Cerebellar nuclear complex (tissue), 1 donor: ENCODE results near the gene PPP1R11.
"Not testable (repeated sequence)": the region's sequence is repeated elsewhere in the genome, so short reads cannot be mapped to it uniquely, and the experiment has no call there.

Source experiments
- DNase-seq, 2 experiments: peaks; one replicate each; lab custom pipeline; 2025; lab: John Stamatoyannopoulos, UW

The PPP1R11 gene

GRCh38 chr6:30097902-30098768 is 31.1 kb downstream of the PPP1R11 start:
- no peak for DNase-seq

DNA sequence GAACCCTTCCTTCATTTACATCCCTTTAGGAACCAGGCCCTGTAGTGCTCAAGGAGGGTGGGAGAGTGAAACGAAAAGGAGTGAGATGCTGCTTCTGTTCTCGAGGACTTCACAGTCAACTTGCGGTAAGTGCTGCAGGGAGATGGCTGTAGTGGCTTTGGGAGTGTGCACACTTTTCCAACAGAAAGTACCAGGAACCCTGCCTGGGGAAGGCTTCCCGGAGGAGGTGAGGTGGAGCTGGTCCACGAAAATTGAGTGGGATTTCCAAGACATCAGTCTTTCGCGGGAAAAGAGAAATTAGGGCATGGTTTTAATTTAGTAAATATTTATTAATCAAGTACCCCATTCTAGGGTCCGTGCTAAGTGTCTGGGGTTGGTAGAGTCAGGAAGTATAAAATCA is 33.2 kb downstream of the PPP1R11 start:
- no peak for DNase-seq

GRCh38 chr6:30100585-30101443 is 33.8 kb downstream of the PPP1R11 start:
- DNase-seq, result no peak

- no peak for DNase-seq
Measured at GRCh38 chr6:30101444-30102413, 34.7 kb downstream of the PPP1R11 start.

- DNase-seq, result no peak
Measured at GRCh38 chr6:30102414-30102969, 35.5 kb downstream of the PPP1R11 start.

- peak in 1 of 2 experiments; percentile 28 for DNase-seq
Measured at GRCh38 chr6:30102970-30103871, 36.2 kb downstream of the PPP1R11 start.

GRCh38 chr6:30103872-30104179 is 36.8 kb downstream of the PPP1R11 start:
- no peak for DNase-seq

GRCh38 chr6:30104661-30105060 is 37.7 kb downstream of the PPP1R11 start:
- DNase-seq, result no peak

DNA sequence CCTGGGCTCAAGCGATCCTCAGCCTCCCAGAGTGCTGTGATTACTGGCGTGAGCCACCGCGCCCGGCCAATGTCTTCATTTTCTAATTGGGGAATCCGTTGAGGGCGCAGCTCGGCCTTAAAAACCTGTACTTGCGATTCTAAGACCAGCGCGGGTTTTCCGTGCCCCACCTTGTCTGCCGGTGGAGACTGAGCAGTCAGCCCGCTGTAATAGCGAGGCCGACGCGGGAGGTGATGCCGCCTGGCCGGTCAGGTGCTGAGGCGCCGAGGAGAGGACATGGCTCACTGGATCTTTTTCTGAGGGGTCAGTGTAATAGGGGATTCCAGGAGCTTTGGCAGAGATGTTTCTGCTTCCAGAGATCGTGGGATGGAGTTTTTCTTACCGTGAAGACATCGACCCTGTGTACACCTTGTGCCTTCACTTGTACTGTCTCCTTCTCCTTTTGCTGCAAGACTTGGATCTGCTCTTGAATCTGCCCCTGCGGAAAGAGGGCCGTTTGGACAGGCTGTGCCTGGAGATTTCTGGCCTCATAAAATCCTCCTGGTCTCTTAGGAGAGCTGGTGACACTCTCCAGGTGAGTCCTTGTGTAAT is 44.4 kb downstream of the PPP1R11 start:
- no peak for DNase-seq

DNA sequence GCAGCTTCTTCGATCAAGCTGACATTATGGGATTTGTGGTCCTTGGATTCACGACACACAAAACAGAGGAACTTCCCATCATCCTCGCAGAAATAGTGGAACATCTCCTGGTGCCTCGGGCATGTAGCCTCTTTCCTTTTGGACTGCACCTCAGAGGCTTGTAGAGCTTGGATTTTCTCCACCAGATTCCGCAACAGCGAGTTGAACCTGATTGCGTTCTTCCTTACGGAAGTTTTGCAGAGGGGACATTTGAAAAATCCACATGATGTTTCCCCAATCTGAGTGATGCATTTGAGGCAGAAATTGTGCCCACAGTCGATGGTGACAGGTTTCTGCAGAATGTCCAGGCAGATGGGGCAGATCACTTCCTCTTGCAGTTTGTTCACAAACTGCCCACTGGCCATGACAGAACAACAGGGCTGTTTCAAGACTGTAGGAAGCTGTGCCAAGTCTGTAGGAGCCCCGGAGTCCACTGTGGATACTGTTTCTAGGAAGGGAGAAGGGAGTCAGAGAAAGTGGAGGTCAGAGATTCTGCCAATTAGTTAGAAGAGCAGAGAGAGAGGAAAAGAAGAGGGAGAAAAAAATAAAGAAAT is 45.5 kb downstream of the PPP1R11 start:
- no peak for DNase-seq

DNA sequence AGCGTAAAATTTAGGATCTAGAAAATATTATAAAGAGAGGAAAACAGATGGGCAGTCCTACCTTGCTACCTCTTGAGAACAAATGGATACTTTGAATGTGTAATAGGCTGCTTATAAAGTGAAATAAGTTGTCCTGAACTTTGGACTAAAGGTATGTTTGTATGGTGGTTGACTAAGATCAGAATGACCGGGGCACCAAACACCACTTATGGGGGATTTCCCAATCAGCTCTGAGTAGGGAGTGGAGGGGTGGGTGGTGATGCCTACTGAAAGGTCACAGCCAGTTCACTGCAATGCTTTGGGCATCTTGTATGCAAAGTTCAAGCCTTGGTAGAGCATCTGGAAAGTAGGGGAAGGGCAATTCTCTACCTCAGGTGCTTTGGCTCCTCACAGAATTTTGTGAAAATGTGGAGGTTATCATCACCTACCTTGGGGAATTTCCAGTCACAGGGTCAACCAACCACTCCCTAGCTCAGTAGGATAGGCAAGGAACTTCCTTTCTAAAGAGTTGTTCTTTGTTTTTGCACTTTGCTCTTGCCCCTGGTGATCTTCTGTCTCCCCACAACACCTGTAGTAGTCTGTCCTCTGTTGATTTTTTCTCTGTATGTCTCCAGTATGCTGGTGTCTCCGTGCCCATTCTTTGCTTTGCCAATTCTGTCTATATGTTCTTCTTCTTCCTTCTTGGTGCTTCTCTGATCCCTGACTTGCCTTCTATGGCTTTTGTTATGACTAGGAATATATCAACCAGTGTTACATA is 46.2 kb downstream of the PPP1R11 start, which contains the start of gene TRIM31:
Gene TRIM31 (minus strand): TSS at position 88 of the 757 bp plus-strand sequence. CDS start 285 bp downstream, outside the sequence.
- DNase-seq, result no peak

GRCh38 chr6:30113841-30114240 is 46.8 kb downstream of the PPP1R11 start:
- DNase-seq, result no peak

- DNase-seq, result no peak
Measured at GRCh38 chr6:30116724-30117123, 49.7 kb downstream of the PPP1R11 start.

DNA sequence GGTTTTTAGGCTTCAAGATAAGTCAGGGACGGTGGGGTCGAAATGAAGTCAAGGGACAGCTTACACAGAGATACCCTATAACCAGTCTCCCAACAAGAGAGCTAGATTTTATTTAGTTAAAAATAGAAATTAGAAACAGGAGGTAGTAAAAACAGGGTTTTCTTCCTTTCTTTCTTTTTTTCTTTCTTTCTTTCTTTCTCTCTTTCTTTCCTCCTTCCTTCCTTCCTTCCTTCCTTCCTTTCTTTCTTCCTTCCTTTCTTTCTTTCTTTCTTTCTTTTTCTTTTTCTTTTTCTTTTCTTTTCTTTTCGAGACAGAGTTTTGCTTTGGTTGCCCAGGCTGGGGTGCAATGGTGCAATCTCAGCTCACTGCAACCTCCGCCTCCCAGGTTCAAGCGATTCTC is 51.7 kb downstream of the PPP1R11 start:
- DNase-seq, result not testable (repeated sequence)
